MV-4-11 (cell line): Measurements from ENCODE around the gene APCDD1.

Experiments
- DNase-seq: peaks from one replicate; lab custom pipeline; 2025; lab: John Stamatoyannopoulos, UW

The APCDD1 gene

GRCh38 chr18:10453806-10454680, at the start of gene APCDD1:
Gene APCDD1 (plus strand): TSS chr18:10454635. CDS start chr18:10454982, 347 bp downstream.
- no peak for DNase-seq

GRCh38 chr18:10405014-10405493, 49.4 kb upstream of the APCDD1 start:
- DNase-seq, result no peak

GRCh38 chr18:10405816-10406663, 48.4 kb upstream of the APCDD1 start:
- DNase-seq, result no peak

GRCh38 chr18:10408131-10408530, 46.3 kb upstream of the APCDD1 start:
- no peak for DNase-seq

GRCh38 chr18:10409041-10409440, 45.4 kb upstream of the APCDD1 start:
- DNase-seq, result no peak

- DNase-seq, result no peak
These were observed 43.7 kb upstream of the APCDD1 start for GRCh38 chr18:10410472-10411308.

- no peak for DNase-seq
These were observed 41.5 kb upstream of the APCDD1 start for GRCh38 chr18:10412933-10413332.

- DNase-seq, result peak; percentile 30
These were observed 40.7 kb upstream of the APCDD1 start for GRCh38 chr18:10413722-10414121.

- DNase-seq, result no peak
These were observed 40.1 kb upstream of the APCDD1 start for GRCh38 chr18:10414293-10414842.

GRCh38 chr18:10416065-10416464, 38.4 kb upstream of the APCDD1 start:
- no peak for DNase-seq

GRCh38 chr18:10417191-10417590, 37.2 kb upstream of the APCDD1 start:
- DNase-seq, result no peak

- DNase-seq, result no peak
These were observed 36.8 kb upstream of the APCDD1 start for GRCh38 chr18:10417664-10418063.

- no peak for DNase-seq
These were observed 35.6 kb upstream of the APCDD1 start for GRCh38 chr18:10418836-10419235.

GRCh38 chr18:10419420-10420103, 34.9 kb upstream of the APCDD1 start:
- peak; percentile 26 for DNase-seq

GRCh38 chr18:10420561-10421352, 33.7 kb upstream of the APCDD1 start:
- no peak for DNase-seq

- peak; percentile 24 for DNase-seq
These were observed 32.6 kb upstream of the APCDD1 start for GRCh38 chr18:10421859-10422258.

GRCh38 chr18:10422731-10423130, 31.7 kb upstream of the APCDD1 start:
- DNase-seq, result no peak

- no peak for DNase-seq
These were observed 29.7 kb upstream of the APCDD1 start for GRCh38 chr18:10424585-10425307.

- no peak for DNase-seq
These were observed 23.8 kb upstream of the APCDD1 start for GRCh38 chr18:10430677-10431076.
